ENCODE data around the gene ALDH6A1.

The ALDH6A1 gene

GRCh38 chr14:74045522-74045921, 38.7 kb downstream of the ALDH6A1 start:
- no peak overlapping the region for H3K4me3 ChIP-seq (replicated peaks; ENCODE audit: insufficient read depth, low read length)
- no peak for DNase-seq (ENCODE audit: low read depth in 1 of 2, low spot score in 1 of 2)
- H3K27ac ChIP-seq (replicated peaks) = no peak overlapping the region
- no peaks in the 10 kb centered on the region for H3K27me3 ChIP-seq (ENCODE audit: insufficient read depth, poor library complexity, severe bottlenecking)
- TF ChIP-seq CTCF (IDR thresholded peaks at IDR 0.05; ENCODE audit: insufficient read depth, low read length) (no peak), REST (IDR thresholded peaks at IDR 0.05; ENCODE audit: insufficient replicate concordance, low read depth) (no peak), GABPA (IDR thresholded peaks at IDR 0.05; ENCODE audit: low read depth) (no peak), SPI1 (IDR thresholded peaks at IDR 0.05; ENCODE audit: borderline replicate concordance, low read depth) (no peak), POLR2AphosphoS5 (IDR thresholded peaks at IDR 0.05; ENCODE audit: low read depth) (no peak)

- no peak for TF ChIP-seq SPI1 (IDR thresholded peaks at IDR 0.05; ENCODE audit: borderline replicate concordance, low read depth)
- TF ChIP-seq REST (IDR thresholded peaks at IDR 0.05; ENCODE audit: insufficient replicate concordance, low read depth) = no peak
- TF ChIP-seq GABPA (IDR thresholded peaks at IDR 0.05; ENCODE audit: low read depth) = no peak
- no peak for TF ChIP-seq CTCF (IDR thresholded peaks at IDR 0.05; ENCODE audit: insufficient read depth, low read length)
- no peak for TF ChIP-seq POLR2AphosphoS5 (IDR thresholded peaks at IDR 0.05; ENCODE audit: low read depth)
- H3K27me3 ChIP-seq (ENCODE audit: insufficient read depth, poor library complexity, severe bottlenecking) = no peaks in the 10 kb centered on the region
- no peak overlapping the region for H3K27ac ChIP-seq (replicated peaks)
- no peak overlapping the region for H3K4me3 ChIP-seq (replicated peaks; ENCODE audit: insufficient read depth, low read length)
- no peak for DNase-seq (ENCODE audit: low read depth in 1 of 2, low spot score in 1 of 2)
Measured at GRCh38 chr14:74042296-74042695, 42.0 kb downstream of the ALDH6A1 start.

- peak in 1 of 2 experiments; percentile 5 for DNase-seq (ENCODE audit: low read depth in 1 of 2, low spot score in 1 of 2)
- no peaks in the 10 kb centered on the region for H3K27me3 ChIP-seq (ENCODE audit: insufficient read depth, poor library complexity, severe bottlenecking)
- TF ChIP-seq SPI1 (IDR thresholded peaks at IDR 0.05; ENCODE audit: borderline replicate concordance, low read depth) = no peak
- TF ChIP-seq CTCF (IDR thresholded peaks at IDR 0.05; ENCODE audit: insufficient read depth, low read length) = no peak
- no peak for TF ChIP-seq GABPA (IDR thresholded peaks at IDR 0.05; ENCODE audit: low read depth)
- TF ChIP-seq REST (IDR thresholded peaks at IDR 0.05; ENCODE audit: insufficient replicate concordance, low read depth) = no peak
- no peak overlapping the region for H3K4me3 ChIP-seq (replicated peaks; ENCODE audit: insufficient read depth, low read length)
- H3K27ac ChIP-seq (replicated peaks) = no peak overlapping the region
Measured at GRCh38 chr14:74038020-74038859, 46.0 kb downstream of the ALDH6A1 start.
